Mesangial cell (primary cell): ENCODE results near the gene SSB. TPM values are rescaled to one million over a fixed set of nuclear protein-coding genes. Genes with fewer than 3 reads are reported as not detected.

Experiments
- total RNA-seq: library from RNA; depleted of rRNA; stranded (reverse); fragments of >200 nt; gene quantifications from 2 replicates; pipeline ENCODE4 v1.2.3, GENCODE V29; 2015

Gene SSB
- total RNA-seq: 28.9 and 39.9 TPM in 2 replicates

GRCh38 chr2:169798718-169799592, at the start of gene SSB:
SSB (plus strand) TSS chr2:169798871; CDS start chr2:169800961, 2,090 bp downstream.

GRCh38 chr2:169824373-169825333, 26.0 kb downstream of the SSB start, which contains the start of gene METTL5:
METTL5 (minus strand) TSS chr2:169824905; CDS start chr2:169824597, 308 bp downstream.

GRCh38 chr2:169827272-169828140, 28.8 kb downstream of the SSB start, which contains the start of gene UBR3:
UBR3 (plus strand) TSS chr2:169827454; CDS start chr2:169827508, 54 bp downstream.

Other genes starting within 250 kb of the SSB start
- gene FASTKD1, start 225.0 kb upstream of the SSB start, total RNA-seq: 7.2 and 8.3 TPM in 2 replicates
- gene PPIG, start 214.5 kb upstream of the SSB start, total RNA-seq: 11.2 and 11.6 TPM in 2 replicates
- gene CFAP210, start 104.5 kb upstream of the SSB start, total RNA-seq: under 0.01 TPM in 1 of 2 replicates, not detected in the other
- 2.5 and 3.6 TPM in 2 replicates for gene PHOSPHO2, start 104.4 kb upstream of the SSB start, total RNA-seq
- 9.4 and 14.3 TPM in 2 replicates for gene KLHL23, start 65.0 kb upstream of the SSB start, total RNA-seq
- gene METTL5, start 26.0 kb downstream of the SSB start, total RNA-seq: 34.2 and 42.3 TPM in 2 replicates
- gene UBR3, start 28.6 kb downstream of the SSB start, total RNA-seq: 11.3 and 12.5 TPM in 2 replicates